Measurements from ENCODE around the gene CEND1.

Gene CEND1

DNA sequence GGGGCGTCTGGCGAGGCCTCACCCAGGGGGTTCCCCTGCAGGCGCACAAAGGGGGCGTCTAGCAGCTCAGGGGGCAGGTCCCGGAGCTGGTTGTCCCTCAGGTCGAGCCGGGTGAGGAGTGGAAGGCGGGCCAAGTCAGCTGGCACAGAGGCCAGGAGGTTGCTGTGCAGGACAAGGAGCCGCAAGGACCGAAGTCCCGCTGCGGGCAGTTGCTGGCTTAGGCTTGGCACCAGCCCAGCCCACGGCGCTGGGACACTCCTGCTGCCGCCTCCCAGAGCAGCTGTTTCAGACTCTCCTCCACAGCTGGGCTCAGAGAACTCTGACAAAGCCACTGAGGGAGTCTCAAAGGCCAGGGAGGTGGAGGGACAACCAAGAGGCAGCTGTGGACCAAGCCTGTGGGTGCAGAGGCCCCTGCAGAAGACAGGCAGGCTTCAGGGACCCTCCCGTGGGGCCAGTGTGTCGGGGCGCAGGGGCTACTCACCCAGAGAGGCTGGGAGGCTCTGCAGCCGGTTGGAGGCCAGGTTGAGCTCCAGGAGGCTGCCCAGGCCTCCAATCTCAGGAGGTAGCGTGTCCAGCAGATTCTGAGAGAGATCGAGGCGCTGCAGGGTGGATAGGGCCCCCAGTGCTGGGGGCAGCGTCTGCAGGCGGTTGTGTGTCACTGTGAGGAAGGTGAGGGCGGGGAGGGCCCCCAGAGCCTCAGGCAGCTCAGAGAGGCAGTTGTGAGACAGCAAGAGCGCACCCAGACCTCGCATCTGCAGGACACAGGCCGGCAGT, 13.0 kb upstream of the CEND1 start:
- no peak for ATAC-seq (ENCODE audit: insufficient read depth, low read depth)
- H3K27ac ChIP-seq (ENCODE audit: low read length) = peak overlapping the region; percentile 21; the same call in 1 of the 2 replicates
- H2AFZ ChIP-seq (ENCODE audit: low read depth, low read length) = no peak overlapping the region
- no peak for DNase-seq
- H3K27me3 ChIP-seq (ENCODE audit: insufficient read depth, low read length, poor library complexity) = no peaks in the 10 kb centered on the region
- H3K36me3 ChIP-seq (ENCODE audit: insufficient read depth, low read length) = peaks cover 53% of the 10 kb centered on the region
- peak overlapping the region in 1 of 2 experiments; percentile 65; a peak in 2 of 4 replicates for H3K4me3 ChIP-seq (ENCODE audit: low read depth in 1 of 2, low read length in 2 of 2)
- peak overlapping the region; percentile 85 for H3K9ac ChIP-seq (ENCODE audit: low read depth, low read length)
- H4K20me1 ChIP-seq (ENCODE audit: insufficient read depth, low read length) = peaks cover 47% of the 10 kb centered on the region
- H3K9me3 ChIP-seq (ENCODE audit: insufficient read depth, low read length, severe bottlenecking) = no peaks in the 10 kb centered on the region
- no peak for TF ChIP-seq EZH2 (IDR thresholded peaks at IDR 0.05; ENCODE audit: borderline replicate concordance, low read depth, low read length, severe bottlenecking)
- no peak for TF ChIP-seq CTCF (IDR thresholded peaks at IDR 0.05; ENCODE audit: borderline replicate concordance, extremely low read depth, low read length, poor library complexity, severe bottlenecking)
- peaks cover 41% of the 10 kb centered on the region for H3K79me2 ChIP-seq (ENCODE audit: insufficient read depth, low read length)
- peaks cover 54% of the 10 kb centered on the region for H3K4me1 ChIP-seq (ENCODE audit: insufficient read depth, low read length)
- peak overlapping the region; percentile 93 for H3K4me2 ChIP-seq (ENCODE audit: insufficient read depth, low read length)

DNA sequence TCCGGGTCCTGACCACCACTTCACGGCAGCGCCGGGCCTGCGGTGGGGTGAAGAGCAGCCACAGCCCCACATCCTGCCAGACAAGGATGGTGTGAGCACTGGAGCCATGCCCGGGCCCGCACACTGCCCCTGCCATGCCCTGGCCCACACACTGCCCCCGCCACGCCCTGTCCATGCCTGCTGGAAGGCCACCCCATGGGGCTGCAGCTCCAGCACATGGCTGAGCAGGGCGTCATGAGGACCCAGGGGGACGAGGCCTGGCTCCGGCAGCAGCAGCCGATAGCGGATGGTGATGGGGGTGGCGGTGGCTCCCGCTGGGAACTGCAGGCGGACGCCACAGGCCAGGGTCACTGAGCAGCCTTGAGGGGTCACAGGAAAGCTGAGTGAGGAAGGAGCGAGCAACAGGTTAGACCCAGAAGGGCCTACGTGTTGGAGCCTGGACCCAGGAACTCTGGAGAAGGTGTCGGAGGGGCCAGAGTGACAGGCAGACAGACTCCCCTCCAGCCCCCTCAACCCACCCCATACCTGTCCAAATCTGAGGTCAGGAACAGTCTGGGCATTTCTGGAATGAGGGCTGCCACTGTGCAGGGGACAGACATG, 12.2 kb upstream of the CEND1 start:
- Histone ChIP-seq H3K9me3 (ENCODE audit: insufficient read depth, low read length, severe bottlenecking) (no peaks in the 10 kb centered on the region), H3K4me2 (ENCODE audit: insufficient read depth, low read length) (peak overlapping the region; percentile 93; the same call in 1 of the 2 replicates), H4K20me1 (ENCODE audit: insufficient read depth, low read length) (peaks cover 47% of the 10 kb centered on the region), H3K4me3 (ENCODE audit: low read depth in 1 of 2, low read length in 2 of 2) (no peak overlapping the region), H3K79me2 (ENCODE audit: insufficient read depth, low read length) (peaks cover 39% of the 10 kb centered on the region), H3K4me1 (ENCODE audit: insufficient read depth, low read length) (peaks cover 56% of the 10 kb centered on the region), H3K9ac (ENCODE audit: low read depth, low read length) (no peak overlapping the region; the same call in 1 of the 2 replicates), H2AFZ (ENCODE audit: low read depth, low read length) (no peak overlapping the region), H3K27me3 (ENCODE audit: insufficient read depth, low read length, poor library complexity) (no peaks in the 10 kb centered on the region), H3K36me3 (ENCODE audit: insufficient read depth, low read length) (peaks cover 53% of the 10 kb centered on the region), H3K27ac (ENCODE audit: low read length) (no peak overlapping the region)
- TF ChIP-seq CTCF (IDR thresholded peaks at IDR 0.05; ENCODE audit: borderline replicate concordance, extremely low read depth, low read length, poor library complexity, severe bottlenecking) (no peak), EZH2 (IDR thresholded peaks at IDR 0.05; ENCODE audit: borderline replicate concordance, low read depth, low read length, severe bottlenecking) (no peak)
- ATAC-seq (ENCODE audit: insufficient read depth, low read depth) (no peak), DNase-seq (no peak)

DNA sequence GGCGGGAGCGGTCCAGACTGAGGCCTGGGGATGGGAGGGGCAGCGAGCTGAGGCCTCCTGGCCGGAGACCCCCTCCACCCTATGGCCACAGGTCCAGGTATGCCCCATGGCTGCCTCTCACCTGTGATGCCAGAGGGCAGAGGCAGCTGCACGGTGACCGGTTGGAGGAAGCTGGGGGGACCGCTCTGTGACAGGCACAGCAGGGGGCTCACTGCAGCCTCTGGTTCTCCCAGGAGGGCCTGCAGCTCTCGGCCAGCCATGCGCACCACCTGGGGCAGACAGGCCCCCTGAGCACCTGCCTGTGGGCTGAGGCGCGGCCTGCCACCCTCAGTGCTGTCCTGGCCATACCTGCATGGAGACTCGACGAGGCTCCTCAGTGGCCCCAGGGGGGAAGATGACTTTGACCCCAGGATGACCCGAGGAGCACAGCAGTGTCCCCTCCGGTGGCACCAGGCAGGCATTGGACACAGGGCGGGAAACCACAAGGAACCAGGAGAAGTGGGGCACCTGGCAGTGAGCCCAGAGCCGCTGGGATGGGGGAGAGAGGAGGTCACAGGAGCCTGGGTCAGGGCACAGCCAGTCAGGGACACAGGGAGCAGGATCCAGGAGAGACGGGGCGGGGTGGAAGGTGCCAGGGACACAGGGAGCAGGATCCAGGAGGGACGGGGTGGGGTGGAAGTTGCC, 11.3 kb upstream of the CEND1 start:
- Histone ChIP-seq H3K36me3 (ENCODE audit: insufficient read depth, low read length) (peaks cover 53% of the 10 kb centered on the region), H2AFZ (ENCODE audit: low read depth, low read length) (no peak overlapping the region), H3K4me2 (ENCODE audit: insufficient read depth, low read length) (no peak overlapping the region), H3K9me3 (ENCODE audit: insufficient read depth, low read length, severe bottlenecking) (no peaks in the 10 kb centered on the region), H3K4me1 (ENCODE audit: insufficient read depth, low read length) (peaks cover 65% of the 10 kb centered on the region), H4K20me1 (ENCODE audit: insufficient read depth, low read length) (peaks cover 56% of the 10 kb centered on the region), H3K4me3 (ENCODE audit: low read depth in 1 of 2, low read length in 2 of 2) (no peak overlapping the region), H3K79me2 (ENCODE audit: insufficient read depth, low read length) (peaks cover 44% of the 10 kb centered on the region), H3K27me3 (ENCODE audit: insufficient read depth, low read length, poor library complexity) (no peaks in the 10 kb centered on the region), H3K27ac (ENCODE audit: low read length) (no peak overlapping the region), H3K9ac (ENCODE audit: low read depth, low read length) (no peak overlapping the region)
- DNase-seq = no peak
- ATAC-seq (ENCODE audit: insufficient read depth, low read depth) = no peak
- TF ChIP-seq CTCF (IDR thresholded peaks at IDR 0.05; ENCODE audit: borderline replicate concordance, extremely low read depth, low read length, poor library complexity, severe bottlenecking) = no peak
- TF ChIP-seq EZH2 (IDR thresholded peaks at IDR 0.05; ENCODE audit: borderline replicate concordance, low read depth, low read length, severe bottlenecking) = no peak

Measured in DND-41 (cell line).